Amygdala (tissue), 56 donors: ENCODE results near the gene TNS3.

Source experiments
- DNase-seq, 56 donors: peaks; one replicate each; lab custom pipeline; 2025; lab: John Stamatoyannopoulos, UW

TNS3 gene

DNA sequence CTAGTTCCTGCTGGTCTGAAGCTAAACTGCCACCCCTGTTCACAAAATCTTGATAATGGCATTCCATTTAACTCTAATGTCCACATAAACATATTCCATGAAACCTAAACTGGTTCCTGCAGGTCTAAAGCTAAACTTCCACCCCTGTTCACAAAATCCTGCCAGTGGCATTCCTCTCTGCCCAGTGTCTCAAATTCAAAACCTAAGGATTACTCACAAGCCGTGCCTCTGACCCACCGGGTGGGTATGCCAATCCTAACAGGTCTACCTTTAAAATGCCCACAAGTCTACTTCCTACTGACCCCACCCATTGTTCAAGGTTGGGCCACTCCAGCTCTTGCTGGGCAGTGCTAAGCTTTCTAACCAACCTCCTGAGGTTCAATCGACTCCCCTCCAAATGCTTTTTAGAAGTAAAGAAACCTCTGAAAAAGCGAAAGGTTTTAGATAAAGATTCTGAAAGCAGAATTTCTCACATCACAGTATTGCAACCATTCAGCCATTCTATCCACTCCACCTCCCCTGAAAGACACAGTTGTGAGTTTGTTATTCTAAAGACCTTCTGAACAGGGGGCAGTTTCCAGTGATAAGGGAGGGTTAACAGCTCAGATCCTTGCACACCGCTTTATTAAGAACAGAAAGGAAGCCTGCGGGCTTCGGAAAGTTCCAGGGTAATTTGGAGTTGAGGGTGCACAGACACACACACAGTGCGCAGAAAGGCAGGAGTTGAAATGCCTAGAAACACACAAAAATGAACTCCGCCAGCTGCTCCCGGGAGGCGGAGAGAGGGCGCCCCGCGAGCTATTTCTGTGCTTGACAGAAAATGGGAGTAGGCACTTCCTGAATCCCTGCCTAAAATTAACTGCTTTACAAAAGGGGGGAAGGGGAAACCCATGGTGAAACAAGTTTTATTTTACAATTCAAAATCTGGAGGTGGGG lies 87.7 kb downstream of the TNS3 start:
- peak in 19 of 56 donors; percentile 11 to 59 (median 24) for DNase-seq

DNA sequence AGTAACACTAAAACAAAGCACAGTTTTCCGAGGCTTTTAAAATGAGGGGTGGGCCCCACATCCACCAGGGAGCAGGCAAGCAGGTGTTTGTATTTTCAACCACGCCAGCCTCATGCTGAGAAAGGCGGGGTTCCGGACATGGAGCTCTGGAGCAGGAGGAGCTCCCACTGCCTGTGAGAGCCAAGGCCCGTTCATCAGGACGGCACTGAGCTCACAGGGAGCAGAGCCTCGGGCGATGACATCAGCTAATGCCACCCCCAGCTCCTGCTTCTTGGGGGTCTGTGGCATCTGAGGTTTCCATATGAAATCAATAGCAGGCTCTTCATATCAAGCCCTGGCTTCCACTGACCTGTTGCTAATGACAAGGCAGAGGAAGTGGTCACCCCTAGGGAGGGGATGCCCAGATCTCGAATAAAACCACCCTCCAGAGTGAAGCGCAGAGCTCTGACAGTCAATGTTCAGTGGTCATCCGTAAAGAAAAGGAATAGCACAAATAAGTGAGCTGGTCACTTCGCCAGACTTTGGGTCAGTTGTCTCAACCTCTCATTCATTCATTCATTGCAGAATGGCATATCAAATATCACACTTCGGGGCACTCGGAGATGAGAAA lies 89.1 kb downstream of the TNS3 start:
- no peak for DNase-seq

DNA sequence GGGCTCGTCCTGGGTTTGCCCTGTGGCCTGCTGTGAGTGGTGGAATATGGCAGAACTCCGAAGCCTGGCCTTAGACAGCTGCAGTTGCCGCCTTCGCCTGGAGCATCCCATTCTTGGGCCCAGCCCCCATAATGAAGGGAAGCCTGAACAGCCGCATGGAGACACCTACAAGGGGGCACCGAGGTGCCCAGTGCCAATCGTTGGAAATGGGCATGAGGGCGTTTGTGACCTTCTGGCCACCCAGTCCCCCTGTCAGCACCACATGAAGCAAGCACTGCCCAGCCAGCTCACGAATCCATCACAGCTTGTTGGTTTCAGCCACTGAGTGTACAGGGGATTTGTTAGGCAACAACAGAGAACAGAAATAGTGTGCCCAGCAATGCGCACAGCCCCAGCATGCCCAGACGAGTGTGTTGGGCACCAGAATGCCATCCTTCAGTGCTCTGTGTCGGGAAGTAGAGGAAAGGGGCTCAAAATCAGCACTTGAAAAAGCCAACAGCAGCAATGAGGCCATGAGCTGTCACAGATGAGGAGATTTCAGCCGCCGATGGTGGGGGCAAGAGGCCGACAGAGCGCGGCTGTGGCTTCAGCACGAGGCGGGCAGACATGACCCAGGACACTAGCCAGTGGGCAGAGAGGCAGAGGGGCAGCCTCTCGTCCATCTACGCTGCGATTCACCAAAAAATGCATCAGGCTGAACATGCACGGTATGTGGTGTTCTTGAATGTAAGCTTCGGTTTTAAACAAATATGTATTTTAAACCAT lies 91.2 kb downstream of the TNS3 start:
- DNase-seq: no peak

DNA sequence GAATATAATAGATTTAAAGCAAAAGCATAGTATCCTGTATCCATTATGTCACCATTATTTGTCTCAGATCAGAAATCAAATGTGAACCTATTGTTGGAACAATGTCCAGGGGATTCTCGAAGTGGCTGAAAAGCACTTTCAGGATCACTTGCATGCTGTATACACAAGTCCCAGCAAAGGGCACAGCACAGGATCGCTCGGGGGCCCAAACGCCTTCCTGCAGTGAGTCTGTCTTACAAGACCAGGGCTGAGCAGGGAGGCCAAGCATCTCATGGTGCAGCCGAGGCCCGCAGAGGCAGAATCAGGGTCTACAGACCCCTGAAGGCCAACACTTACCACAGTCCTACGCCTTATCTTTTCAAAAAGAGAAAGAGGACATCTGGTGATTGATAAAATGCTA lies 92.3 kb downstream of the TNS3 start:
- DNase-seq: no peak

DNA sequence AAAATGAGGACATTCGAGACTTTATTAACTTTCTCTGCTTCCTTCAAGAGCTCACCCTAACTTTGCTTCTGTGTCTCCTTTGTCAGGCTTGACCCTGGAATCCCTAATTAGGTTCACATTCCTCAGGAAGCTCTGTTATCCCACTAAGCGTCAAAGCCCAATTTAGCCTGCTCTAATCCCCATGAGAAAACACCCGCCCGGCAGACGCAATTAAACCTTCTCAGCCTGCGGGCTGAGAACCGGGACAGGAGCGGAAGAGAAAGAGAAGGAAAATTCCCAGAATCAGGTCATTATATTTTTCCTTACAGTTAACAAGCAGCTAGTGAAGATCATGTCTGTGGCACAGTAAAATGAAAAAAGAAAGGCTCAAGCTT lies 93.0 kb downstream of the TNS3 start:
- DNase-seq: no peak

DNA sequence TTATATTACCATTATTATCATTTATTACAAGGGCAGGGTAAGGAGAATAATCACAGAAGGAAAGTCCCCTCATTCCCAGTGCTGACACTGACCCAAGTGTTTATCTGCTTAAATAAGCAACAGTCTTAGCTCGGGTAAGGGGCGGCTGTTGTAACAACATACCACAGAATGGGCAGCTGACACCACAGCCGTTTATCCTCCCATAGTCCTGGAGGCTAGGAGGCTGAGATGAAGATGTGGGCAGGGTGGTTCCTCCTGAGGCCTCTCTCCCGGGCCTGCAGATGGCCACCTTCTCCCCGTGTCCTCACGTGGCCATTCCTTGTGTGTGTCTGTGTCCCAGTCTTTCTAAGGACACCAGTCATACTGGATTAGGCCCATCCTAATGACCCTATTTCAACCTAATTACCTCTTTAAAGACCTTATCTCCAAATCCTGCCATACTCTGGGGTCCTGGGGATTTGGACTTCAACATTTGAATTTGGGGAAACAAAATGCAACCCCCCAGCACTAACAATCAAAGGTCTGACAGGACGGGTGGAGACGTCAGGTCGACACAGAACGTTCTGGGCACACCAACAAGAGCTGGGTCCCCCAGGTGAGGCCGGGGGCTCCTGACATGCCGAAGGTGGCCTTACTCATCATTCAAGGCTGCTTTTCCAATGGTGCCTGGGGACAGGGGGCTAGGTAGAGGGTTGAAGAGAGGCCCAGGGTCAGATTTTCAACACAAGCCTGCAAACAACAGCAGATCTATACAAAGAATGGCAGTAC lies 93.5 kb downstream of the TNS3 start:
- no peak for DNase-seq

DNA sequence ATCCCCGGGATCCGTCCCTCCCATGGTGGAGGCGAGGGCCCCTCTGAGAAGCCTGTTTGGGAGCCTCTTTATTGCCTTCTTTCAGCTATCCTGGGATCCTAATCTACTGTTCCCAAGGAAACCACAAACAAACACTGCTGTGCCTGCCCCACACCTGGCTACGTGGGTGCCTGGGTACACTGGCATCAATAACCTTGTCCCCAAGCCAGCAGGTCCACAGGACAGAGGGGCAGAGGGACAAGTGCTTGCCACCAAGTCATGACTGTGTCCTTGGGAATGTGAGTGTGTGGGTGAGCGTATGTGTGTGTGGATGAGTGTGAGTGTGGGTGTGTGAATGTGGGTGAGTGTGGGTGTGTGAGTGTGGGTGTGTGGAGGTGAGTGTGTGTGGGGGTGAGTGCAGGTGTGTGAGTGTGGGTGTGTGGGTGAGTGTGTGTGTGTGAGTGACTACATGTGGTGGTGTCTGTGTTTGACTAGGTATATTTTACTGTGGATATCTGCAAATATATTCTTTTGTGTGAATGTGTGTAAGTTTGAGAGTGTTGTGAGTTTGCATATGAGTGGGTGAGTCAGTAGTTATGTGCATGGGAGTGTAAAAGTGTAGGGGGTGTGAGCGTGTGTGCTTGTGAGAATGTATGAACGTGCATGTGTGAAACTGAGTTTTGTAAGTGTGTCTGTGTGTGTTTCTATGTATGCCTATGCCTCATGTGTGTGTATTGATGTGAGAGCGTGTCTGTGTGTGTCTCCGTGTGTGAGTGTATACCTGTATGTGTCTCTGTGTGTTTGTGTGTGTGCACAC lies 96.1 kb downstream of the TNS3 start:
- DNase-seq: peak in 1 of 56 donors; percentile 12

DNA sequence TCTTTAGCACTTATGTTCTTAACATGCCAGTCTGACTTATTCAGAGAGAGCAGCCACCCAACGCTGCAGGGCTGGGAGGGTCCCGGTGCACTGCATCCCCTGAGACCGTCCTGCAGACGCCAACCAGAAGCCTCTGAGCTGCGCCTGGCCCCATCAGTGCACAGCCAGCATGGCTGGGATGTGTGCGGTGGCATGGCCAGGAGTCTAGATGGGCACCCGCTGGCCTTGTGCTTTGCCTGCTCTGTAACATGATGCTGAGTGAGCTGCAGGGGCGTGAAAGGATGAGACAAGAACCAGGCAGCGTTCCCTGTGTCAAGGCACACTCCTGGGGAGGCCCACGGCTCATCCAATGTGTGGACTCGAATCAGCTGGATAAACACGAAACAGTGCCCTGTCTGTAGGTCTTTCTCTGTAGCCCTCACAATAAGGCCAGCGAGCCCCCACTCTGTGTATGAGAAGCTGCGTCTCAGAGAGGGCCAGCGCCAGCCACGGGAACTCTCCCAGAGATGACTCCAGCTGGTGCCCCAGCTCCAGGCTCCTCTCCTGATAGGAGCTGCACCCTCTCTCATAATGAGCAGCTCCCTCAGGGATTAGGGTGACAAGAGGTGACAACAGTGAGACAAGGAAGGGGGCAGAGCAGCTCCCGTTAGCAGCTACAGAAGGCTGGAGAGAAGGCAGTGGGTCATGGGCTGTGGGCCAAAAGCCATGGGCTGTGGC lies 96.8 kb downstream of the TNS3 start:
- no peak for DNase-seq

DNA sequence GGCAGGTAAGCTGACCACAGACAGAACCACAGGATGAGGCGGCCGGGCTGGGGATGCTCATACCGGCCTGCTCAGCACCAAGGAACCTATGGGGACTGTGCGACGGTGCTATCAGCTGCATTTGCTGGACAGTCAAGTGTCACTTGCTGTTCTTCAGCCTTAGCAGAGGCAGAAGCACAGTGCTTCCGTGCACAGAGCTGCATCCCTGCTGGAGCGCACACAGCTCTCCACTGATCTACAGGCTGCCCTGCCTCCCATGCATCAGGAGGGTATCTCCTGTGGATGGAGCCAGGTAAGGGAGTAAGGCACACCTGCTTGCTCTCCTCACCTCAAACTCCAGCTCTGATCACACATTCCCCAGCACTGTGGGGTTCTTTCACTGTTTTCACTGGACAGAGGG lies 97.5 kb downstream of the TNS3 start:
- DNase-seq: no peak

DNA sequence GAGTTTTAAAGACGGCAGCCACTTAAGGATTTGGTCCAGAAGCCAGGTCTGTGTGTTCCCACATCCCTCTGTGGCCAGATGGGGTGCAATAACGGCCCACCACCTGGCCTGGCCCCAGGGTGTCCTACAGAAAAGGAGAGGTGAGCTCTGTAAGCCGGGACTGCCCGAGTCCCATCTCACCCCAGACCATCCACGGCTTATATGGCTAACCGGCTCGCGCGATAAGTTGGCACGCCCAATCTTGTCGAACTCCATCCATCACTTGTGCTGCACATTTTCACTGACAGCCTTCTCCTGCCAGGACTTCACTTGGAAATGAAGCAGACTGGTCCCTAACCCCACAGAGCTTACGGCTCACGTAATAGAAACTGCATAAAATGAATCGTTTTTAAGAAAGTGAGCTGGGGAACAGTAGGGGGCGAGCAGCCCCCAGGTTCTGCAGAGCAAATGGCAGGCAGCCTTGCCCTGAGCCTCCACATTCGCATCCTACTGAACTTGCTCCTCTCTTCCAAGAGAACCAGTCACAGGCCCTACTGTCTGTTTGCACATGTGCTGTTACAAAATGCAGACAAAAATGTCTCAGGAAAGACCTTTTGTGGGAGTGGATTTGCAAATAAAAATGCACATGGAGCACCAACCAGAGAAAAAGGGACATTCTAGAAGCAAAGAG lies 98.2 kb downstream of the TNS3 start:
- no peak for DNase-seq

DNA sequence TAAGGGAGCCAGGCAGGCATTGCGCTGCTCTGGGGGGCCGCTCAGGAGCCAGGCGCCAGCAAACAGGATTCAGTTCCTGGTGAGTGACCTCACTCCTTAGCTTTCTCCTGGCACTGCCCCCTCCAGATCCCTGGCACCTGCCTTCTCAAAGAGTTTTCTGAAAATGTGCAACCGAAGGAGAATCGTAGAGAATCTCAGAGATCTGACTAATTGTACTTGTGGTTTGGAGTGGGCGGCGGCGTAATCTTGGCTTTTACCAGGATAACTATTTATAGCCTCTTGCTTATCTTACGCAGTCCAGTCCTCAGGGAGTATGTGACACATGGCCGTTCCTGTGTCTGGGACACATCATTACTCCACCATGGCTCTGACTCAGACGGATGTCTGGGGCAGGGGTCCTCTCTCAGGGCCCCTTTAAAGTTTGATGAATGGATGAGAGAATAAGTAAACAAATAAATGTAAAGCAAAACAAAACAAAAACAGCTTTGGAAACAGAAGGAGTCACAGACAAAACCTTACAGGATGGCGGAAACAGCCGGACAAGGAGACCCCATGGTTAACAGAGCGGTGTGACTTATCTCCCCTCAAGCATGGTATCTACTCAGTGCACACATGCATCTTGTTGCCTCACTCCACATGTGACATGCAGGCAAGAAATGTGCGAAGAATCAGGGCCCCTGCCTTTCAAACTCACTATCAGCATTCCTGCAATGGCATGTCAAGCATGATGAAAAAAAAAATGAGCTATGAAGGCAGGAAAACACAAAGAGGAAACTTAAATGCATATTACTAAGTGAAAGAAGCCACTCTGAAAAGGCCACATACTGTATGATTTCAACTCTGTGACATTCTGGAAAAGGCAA lies 99.7 kb downstream of the TNS3 start:
- DNase-seq: no peak

DNA sequence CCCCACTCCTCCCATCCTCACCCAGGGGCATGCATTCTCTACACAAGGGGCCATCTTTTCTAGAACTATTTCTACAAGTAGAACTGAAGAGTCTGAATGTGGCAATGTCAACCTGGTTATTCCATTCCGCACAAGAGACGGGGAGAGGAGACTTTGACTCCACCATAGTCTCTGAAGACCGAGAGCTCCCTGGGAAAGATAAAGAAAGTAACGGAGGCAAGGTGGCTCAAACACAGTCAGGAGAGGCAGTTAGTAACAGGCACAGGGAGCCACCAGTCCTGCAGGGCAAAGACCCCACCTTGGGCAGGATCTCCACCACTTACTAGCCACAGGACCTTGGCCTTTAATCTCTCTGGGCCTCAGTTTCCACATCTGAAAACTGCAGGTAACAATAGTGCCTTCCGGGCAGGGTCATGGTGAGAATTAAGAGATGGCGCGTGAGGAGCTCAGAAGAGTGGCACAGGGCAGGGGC lies 100.3 kb downstream of the TNS3 start:
- no peak for DNase-seq

DNA sequence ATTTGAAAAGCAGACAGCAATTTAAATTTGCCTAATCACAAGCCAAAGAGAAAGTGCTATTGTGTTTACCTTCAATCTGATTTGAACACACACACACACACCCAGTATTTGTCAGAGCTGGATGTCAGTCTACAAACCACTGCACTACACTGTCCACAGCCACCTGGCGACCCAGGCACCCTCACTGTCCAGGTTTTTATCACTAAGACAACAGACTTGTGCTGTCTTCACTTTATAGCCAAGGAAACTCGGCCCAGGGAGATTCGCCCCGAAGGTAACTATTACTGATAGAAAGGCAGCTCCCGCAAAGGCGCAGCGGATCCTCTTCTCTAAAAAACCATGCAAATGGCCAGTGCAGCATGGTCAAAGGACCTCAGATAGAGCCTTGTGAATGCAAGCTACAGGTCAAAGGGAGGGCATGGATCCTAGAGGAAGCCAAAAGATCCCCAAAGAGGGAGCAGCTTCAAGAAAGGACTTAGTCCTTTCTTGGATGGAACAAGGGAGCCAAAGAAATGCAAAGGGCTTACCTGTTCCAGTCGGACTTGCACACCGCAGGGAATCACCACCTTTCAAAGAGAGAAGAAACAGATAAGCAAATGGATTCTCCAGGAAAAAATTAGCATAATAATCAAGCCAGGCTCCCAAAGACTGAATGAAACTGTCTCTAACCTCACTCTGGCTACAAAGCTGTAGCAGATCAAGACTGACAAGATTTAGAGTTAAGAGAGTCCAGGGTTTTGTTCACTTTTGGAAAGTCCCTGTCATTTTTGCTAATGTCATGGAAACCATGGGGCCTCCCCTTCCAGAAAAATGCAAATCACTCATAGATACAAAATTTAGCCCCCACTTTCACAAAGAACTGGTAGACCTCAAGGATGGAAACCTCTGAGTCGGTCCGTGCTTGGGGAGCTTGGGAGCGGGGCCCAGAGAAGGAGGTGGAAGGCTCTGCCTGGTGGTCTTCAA lies 101.1 kb downstream of the TNS3 start:
- DNase-seq: no peak

DNA sequence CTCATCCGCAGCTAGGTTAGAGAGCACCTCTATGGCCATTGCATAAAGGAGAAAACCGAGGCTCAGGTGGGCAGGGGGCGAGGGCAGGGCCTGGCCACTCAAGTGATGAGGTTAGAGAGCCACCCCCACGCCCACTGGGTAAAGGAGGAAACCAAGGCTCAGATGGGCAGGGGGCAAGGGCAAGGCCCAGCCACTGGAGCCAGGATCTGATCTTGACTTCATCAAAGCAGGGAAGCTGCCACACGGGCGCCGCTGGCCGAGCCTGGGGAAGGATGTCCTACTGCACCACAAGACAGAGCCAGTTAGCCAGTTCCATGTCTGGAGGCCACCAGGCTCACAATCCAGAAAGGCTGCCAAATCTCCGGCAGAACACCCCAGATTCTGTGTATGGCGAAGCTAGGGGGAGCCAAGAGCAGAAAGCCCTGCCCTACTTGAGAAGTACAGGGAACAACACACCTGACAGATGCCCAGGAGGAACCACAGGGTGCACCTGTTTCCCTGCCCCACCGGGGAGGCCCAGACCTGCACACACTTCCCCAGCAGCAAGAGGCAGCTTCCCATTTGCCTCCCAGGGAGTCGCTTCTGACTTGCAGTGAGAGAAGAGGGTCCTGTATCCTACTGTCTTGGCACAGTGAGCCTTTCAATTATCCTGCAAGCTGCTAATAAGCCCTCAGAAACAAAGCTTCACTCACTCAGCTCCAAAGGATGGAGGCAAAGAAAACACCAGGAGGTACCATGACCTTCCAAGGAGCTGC lies 101.9 kb downstream of the TNS3 start:
- no peak for DNase-seq

DNA sequence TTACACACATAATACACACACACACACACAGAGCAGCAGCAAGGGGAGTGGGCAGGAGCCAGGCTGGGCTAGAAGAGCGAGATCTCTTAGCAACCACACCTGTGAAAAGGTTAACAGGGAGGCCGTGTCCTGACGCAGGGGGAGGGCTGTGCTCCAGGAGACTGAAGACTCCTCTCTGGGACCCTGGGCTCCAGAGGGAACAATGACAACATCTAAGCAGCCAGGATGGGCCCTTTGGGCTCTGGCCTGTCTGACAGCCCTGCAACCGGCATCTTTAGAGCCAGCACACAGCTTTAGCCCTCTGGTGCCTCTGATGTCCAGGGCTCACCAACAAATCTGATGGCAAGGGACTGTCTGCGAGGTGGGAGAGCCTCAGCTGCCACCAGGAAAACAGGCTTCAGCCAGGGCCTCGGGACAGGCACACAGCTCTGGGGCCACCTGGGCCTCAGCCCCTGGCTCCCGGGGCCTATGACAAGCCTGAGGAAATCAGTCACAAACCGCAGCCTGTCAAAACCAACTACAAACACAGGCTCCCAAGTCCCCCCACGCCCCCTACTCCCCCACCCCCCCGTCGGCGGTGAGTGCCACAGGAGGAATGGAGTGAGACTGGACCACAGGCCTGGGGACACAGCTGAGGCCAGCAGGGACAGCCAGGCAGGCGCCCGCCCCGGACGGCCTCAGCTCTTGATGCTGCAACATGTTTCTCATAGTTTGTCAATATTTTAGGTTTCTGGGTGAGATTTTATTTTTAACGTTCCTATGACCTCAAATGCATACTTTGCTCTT lies 102.8 kb downstream of the TNS3 start:
- DNase-seq: no peak
